SU-DHL-6 (cell line): ENCODE data around the gene NELL1.

Experiments used
- CTCF ChIP-seq: fragments of 200-600 bp; sonication (generic); IDR thresholded peaks from one replicate; pipeline ENCODE4 v1.5.1; 2017; ENCODE audit warnings: antibody characterized with exemption, mild to moderate bottlenecking, low read length, moderate library complexity; ENCODE audit not compliant: insufficient read depth, poor library complexity, severe bottlenecking
- EZH2phosphoT487 ChIP-seq: fragments of 200-600 bp; sonication (generic), shearing (Covaris generic); conservative IDR thresholded peaks from 2 replicates; pipeline ENCODE4 v1.6.1; 2018; ENCODE audit warnings: mild to moderate bottlenecking, antibody characterized with exemption, low read length, moderate library complexity, mixed read lengths

DNA sequence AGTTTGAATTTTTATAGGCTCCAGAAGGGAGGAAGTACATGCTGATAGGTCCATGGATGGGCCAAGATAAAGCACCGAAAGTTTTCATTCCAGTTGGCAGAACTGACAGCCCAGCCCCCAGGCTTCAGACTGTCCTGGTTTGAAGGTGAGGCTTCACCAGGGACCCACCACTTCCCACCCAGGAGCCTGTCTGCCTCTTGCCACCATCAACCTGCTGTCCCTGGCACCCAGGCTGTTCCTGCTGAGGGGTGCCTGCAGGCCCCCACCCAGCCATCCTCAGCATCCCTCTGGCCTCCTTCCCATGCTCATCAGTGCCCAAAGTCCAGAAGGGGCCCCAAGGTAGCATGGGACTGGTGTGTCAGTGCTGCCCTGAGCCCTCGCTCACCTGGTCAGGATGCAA lies 463.9 kb downstream of the NELL1 start:
- no peak for TF ChIP-seq CTCF
- TF ChIP-seq EZH2phosphoT487: no peak
